VCaP (cell line): Measurements from ENCODE around the gene FZD7.

ENCODE experiments used
- H3K27ac ChIP-seq: fragments of 450-650 bp; 2 replicates; pipeline ENCODE4 v1.5.1; 2017
- CTCF ChIP-seq: fragments of 450-650 bp; conservative IDR thresholded peaks from 2 replicates; pipeline ENCODE4 v1.5.1; 2017; ENCODE audit warnings: mild to moderate bottlenecking, moderate library complexity

The FZD7 gene

GRCh38 chr2:202038471-202039277 is 5.0 kb downstream of the FZD7 start:
- no peak for TF ChIP-seq CTCF
- no peak overlapping the region for H3K27ac ChIP-seq

- no peak for TF ChIP-seq CTCF
Measured at GRCh38 chr2:202039278-202040078, 5.8 kb downstream of the FZD7 start.

GRCh38 chr2:202040079-202040844 is 6.6 kb downstream of the FZD7 start:
- peak overlapping the region; percentile 40; the same call in 1 of the 2 replicates for H3K27ac ChIP-seq
- TF ChIP-seq CTCF: no peak

More at GRCh38 chr2:202039278-202040078, 5.8 kb downstream of the FZD7 start:
- H3K27ac ChIP-seq: no peak overlapping the region

- no peak overlapping the region for H3K27ac ChIP-seq
- no peak for TF ChIP-seq CTCF
Measured at GRCh38 chr2:202042444-202042843, 8.8 kb downstream of the FZD7 start.

GRCh38 chr2:202043475-202043874 is 9.8 kb downstream of the FZD7 start:
- H3K27ac ChIP-seq: no peak overlapping the region
- TF ChIP-seq CTCF: no peak

- no peak overlapping the region for H3K27ac ChIP-seq
- TF ChIP-seq CTCF: no peak
Measured at GRCh38 chr2:202044777-202045176, 11.1 kb downstream of the FZD7 start.

- TF ChIP-seq CTCF: no peak
- H3K27ac ChIP-seq: no peak overlapping the region
Measured at GRCh38 chr2:202046572-202046971, 12.9 kb downstream of the FZD7 start.
